Neural cell (in vitro differentiated cells): ENCODE measurements around the gene ELMO1. TPM values are rescaled to one million over a fixed set of nuclear protein-coding genes. Genes with fewer than 3 reads are reported as not detected.

Experiments used
- H2AFZ ChIP-seq: fragments of 200-600, 300-800 bp; sonication (generic), shearing (Covaris generic); 2 replicates; pipeline ENCODE4 v1.6.0; 2014; ENCODE audit warnings: low read depth, mild to moderate bottlenecking, antibody characterized with exemption, low read length, moderate library complexity
- H3F3A ChIP-seq: fragments of 200-600 bp; shearing (Covaris generic); 2 replicates; pipeline ENCODE4 v1.6.1; 2016; ENCODE audit warnings: mild to moderate bottlenecking, moderate library complexity, mixed read lengths, antibody characterized with exemption, low read length; ENCODE audit not compliant: insufficient read depth, poor library complexity, severe bottlenecking
- H3K27ac ChIP-seq: fragments of 200-600, 300-800 bp; sonication (generic), shearing (Covaris generic); 2 replicates; pipeline ENCODE4 v1.5.1; 2014; ENCODE audit warnings: mild to moderate bottlenecking, low read length, moderate library complexity
- H3K27me3 ChIP-seq: fragments of 300-800, 200-600 bp; sonication (generic), shearing (Covaris generic); 2 replicates; pipeline ENCODE4 v1.6.0; 2014; ENCODE audit warnings: mild to moderate bottlenecking, low read depth, low read length, moderate library complexity; ENCODE audit not compliant: insufficient read depth
- H3K36me3 ChIP-seq: fragments of 300-800, 200-600 bp; sonication (generic), shearing (Covaris generic); 2 replicates; pipeline ENCODE4 v1.5.1; 2014; ENCODE audit warnings: mild to moderate bottlenecking, antibody characterized with exemption, low read length, moderate library complexity; ENCODE audit not compliant: insufficient read depth
- H3K4me2 ChIP-seq: fragments of 300-800, 200-600 bp; sonication (generic), shearing (Covaris generic); 2 replicates; pipeline ENCODE4 v1.6.0; 2014; ENCODE audit warnings: mild to moderate bottlenecking, low read length
- H3K4me3 ChIP-seq: fragments of 300-800, 200-600 bp; sonication (generic), shearing (Covaris generic); 2 replicates; pipeline ENCODE4 v1.5.1; 2014; ENCODE audit warnings: mild to moderate bottlenecking, low read length, moderate library complexity
- H3K79me2 ChIP-seq: fragments of 200-600 bp; shearing (Covaris generic); replicated peaks from 2 replicates; pipeline ENCODE4 v1.6.0; 2014; ENCODE audit warnings: mild to moderate bottlenecking, low read length, moderate library complexity; ENCODE audit not compliant: insufficient read depth
- H3K9ac ChIP-seq: fragments of 300-800, 200-600 bp; sonication (generic), shearing (Covaris generic); 2 replicates; pipeline ENCODE4 v1.6.1; 2016; ENCODE audit warnings: mild to moderate bottlenecking, low read length, mixed read lengths
- H3K9me2 ChIP-seq: fragments of 200-600 bp; shearing (Covaris generic); 2 replicates; pipeline ENCODE4 v1.6.1; 2016; ENCODE audit warnings: mild to moderate bottlenecking, low read length, mixed read lengths; ENCODE audit not compliant: insufficient read depth
- H3K9me3 ChIP-seq: fragments of 200-600, 300-800 bp; sonication (generic), shearing (Covaris generic); 2 replicates; pipeline ENCODE4 v1.6.1; 2016; ENCODE audit warnings: mild to moderate bottlenecking, mixed run types, low read length, moderate library complexity, mixed read lengths
- H4K20me1 ChIP-seq: fragments of 200-600 bp; shearing (Covaris generic); 2 replicates; pipeline ENCODE4 v1.6.1; 2016; ENCODE audit warnings: mild to moderate bottlenecking, mixed run types; ENCODE audit not compliant: insufficient read depth
- EP300 ChIP-seq: fragments of 450-650 bp; conservative IDR thresholded peaks from 2 replicates; pipeline ENCODE4 v1.6.1; 2014; ENCODE audit warnings: antibody characterized with exemption, mild to moderate bottlenecking, moderate library complexity; ENCODE audit not compliant: poor library complexity, severe bottlenecking
- EZH2 ChIP-seq: fragments of 200-600, 300-800 bp; shearing (Covaris generic), sonication (generic); IDR thresholded peaks from 2 replicates; pipeline ENCODE4 v1.6.1; 2014; ENCODE audit warnings: antibody characterized with exemption, low read length, borderline replicate concordance, mild to moderate bottlenecking; ENCODE audit not compliant: insufficient read depth, poor library complexity, severe bottlenecking
- MXI1 ChIP-seq: fragments of 450-650 bp; conservative IDR thresholded peaks from 2 replicates; pipeline ENCODE4 v1.6.1; 2014; ENCODE audit warnings: antibody characterized with exemption, mild to moderate bottlenecking; ENCODE audit not compliant: poor library complexity, severe bottlenecking
- POLR2AphosphoS5 ChIP-seq: IDR thresholded peaks from 2 replicates; pipeline ENCODE4 v1.6.1; 2012
- RAD21 ChIP-seq: fragments of 450-650 bp; conservative IDR thresholded peaks from 2 replicates; pipeline ENCODE4 v1.6.1; 2014; ENCODE audit warnings: antibody characterized with exemption, mild to moderate bottlenecking, moderate library complexity
- SMC3 ChIP-seq: fragments of 450-650 bp; conservative IDR thresholded peaks from 2 replicates; pipeline ENCODE4 v1.6.1; 2014; ENCODE audit warnings: antibody characterized with exemption, mild to moderate bottlenecking, moderate library complexity; ENCODE audit not compliant: poor library complexity
- TAF1 ChIP-seq: IDR thresholded peaks from 2 replicates; pipeline ENCODE4 v1.6.1; 2012; ENCODE audit warnings: low read depth
- polyA plus RNA-seq: library from polyadenylated mRNA; depleted of rRNA; stranded (reverse); fragments of >200 nt; gene quantifications from 2 replicates; pipeline ENCODE4 v1.2.3, GENCODE V29; 2014
- TF ChIP-seq, protein P1 (sequence below): fragments of 450-650 bp; IDR thresholded peaks from 2 replicates; pipeline ENCODE4 v1.5.1; 2014; ENCODE audit warnings: antibody characterized with exemption, mild to moderate bottlenecking, moderate library complexity; ENCODE audit not compliant: poor library complexity, severe bottlenecking
- TF ChIP-seq, protein P2 (sequence below): IDR thresholded peaks from 2 replicates; pipeline ENCODE4 v1.6.1; 2012; ENCODE audit warnings: borderline replicate concordance

ELMO1 gene
- polyA plus RNA-seq, 1 donor from 2014 or later = 12.2 TPM

DNA sequence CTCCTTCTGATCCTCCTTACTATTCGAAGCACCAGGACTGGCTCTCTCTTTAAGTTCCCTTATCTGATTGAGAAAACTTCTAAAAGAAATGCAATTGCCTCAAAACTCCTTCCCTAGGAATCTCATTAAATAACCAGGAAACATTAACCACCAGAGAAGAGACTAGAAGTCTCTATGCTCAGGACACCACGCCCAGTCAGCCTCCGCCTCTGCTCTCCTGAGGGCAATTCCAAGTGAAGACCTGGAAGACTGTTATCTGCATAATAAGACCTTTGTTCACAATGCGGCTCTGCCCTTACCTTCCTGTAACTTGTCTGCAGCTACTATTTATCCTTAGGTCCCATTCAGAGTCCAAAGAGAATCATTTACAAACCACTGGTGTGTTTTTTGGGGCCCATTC, 78.8 kb downstream of the ELMO1 start:
- H3K27ac ChIP-seq = no peak overlapping the region

GRCh38 chr7:37368540-37368939, 80.1 kb downstream of the ELMO1 start:
- Histone ChIP-seq H3K27ac (no peak overlapping the region), H3K4me2 (no peak overlapping the region), H3K9me3 (no peaks in the 10 kb centered on the region), H3K27me3 (no peaks in the 10 kb centered on the region), H3K9me2 (no peaks in the 10 kb centered on the region), H3K4me3 (no peak overlapping the region), H3K9ac (no peak overlapping the region), H4K20me1 (no peaks in the 10 kb centered on the region), H2AFZ (no peak overlapping the region), H3K79me2 (no peaks in the 10 kb centered on the region), H3K36me3 (no peaks in the 10 kb centered on the region), H3F3A (no peaks in the 10 kb centered on the region)
- TF ChIP-seq RAD21 = no peak
- TF ChIP-seq TAF1 = no peak
- no peak for TF ChIP-seq EP300
- no peak for TF ChIP-seq POLR2AphosphoS5
- TF ChIP-seq, protein P1, sequence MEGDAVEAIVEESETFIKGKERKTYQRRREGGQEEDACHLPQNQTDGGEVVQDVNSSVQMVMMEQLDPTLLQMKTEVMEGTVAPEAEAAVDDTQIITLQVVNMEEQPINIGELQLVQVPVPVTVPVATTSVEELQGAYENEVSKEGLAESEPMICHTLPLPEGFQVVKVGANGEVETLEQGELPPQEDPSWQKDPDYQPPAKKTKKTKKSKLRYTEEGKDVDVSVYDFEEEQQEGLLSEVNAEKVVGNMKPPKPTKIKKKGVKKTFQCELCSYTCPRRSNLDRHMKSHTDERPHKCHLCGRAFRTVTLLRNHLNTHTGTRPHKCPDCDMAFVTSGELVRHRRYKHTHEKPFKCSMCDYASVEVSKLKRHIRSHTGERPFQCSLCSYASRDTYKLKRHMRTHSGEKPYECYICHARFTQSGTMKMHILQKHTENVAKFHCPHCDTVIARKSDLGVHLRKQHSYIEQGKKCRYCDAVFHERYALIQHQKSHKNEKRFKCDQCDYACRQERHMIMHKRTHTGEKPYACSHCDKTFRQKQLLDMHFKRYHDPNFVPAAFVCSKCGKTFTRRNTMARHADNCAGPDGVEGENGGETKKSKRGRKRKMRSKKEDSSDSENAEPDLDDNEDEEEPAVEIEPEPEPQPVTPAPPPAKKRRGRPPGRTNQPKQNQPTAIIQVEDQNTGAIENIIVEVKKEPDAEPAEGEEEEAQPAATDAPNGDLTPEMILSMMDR = no peak
- no peak for TF ChIP-seq SMC3
- no peak for TF ChIP-seq EZH2
- TF ChIP-seq, protein P2, sequence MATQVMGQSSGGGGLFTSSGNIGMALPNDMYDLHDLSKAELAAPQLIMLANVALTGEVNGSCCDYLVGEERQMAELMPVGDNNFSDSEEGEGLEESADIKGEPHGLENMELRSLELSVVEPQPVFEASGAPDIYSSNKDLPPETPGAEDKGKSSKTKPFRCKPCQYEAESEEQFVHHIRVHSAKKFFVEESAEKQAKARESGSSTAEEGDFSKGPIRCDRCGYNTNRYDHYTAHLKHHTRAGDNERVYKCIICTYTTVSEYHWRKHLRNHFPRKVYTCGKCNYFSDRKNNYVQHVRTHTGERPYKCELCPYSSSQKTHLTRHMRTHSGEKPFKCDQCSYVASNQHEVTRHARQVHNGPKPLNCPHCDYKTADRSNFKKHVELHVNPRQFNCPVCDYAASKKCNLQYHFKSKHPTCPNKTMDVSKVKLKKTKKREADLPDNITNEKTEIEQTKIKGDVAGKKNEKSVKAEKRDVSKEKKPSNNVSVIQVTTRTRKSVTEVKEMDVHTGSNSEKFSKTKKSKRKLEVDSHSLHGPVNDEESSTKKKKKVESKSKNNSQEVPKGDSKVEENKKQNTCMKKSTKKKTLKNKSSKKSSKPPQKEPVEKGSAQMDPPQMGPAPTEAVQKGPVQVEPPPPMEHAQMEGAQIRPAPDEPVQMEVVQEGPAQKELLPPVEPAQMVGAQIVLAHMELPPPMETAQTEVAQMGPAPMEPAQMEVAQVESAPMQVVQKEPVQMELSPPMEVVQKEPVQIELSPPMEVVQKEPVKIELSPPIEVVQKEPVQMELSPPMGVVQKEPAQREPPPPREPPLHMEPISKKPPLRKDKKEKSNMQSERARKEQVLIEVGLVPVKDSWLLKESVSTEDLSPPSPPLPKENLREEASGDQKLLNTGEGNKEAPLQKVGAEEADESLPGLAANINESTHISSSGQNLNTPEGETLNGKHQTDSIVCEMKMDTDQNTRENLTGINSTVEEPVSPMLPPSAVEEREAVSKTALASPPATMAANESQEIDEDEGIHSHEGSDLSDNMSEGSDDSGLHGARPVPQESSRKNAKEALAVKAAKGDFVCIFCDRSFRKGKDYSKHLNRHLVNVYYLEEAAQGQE = no peak
- no peak for TF ChIP-seq MXI1

More for the DNA sequence above, 78.8 kb downstream of the ELMO1 start:
- Histone ChIP-seq H3K9ac (no peak overlapping the region), H3K4me3 (no peak overlapping the region), H2AFZ (no peak overlapping the region), H4K20me1 (no peaks in the 10 kb centered on the region), H3F3A (no peaks in the 10 kb centered on the region), H3K27me3 (no peaks in the 10 kb centered on the region), H3K9me3 (no peaks in the 10 kb centered on the region), H3K9me2 (no peaks in the 10 kb centered on the region), H3K79me2 (no peaks in the 10 kb centered on the region), H3K36me3 (no peaks in the 10 kb centered on the region), H3K4me2 (no peak overlapping the region)
- TF ChIP-seq MXI1 (no peak), SMC3 (no peak), EZH2 (no peak), RAD21 (no peak), POLR2AphosphoS5 (no peak), EP300 (no peak), TAF1 (no peak)
- TF ChIP-seq, protein P2 = no peak
- TF ChIP-seq, protein P1 = no peak
